ENCODE results near the gene C10orf53.

Gene C10orf53

DNA sequence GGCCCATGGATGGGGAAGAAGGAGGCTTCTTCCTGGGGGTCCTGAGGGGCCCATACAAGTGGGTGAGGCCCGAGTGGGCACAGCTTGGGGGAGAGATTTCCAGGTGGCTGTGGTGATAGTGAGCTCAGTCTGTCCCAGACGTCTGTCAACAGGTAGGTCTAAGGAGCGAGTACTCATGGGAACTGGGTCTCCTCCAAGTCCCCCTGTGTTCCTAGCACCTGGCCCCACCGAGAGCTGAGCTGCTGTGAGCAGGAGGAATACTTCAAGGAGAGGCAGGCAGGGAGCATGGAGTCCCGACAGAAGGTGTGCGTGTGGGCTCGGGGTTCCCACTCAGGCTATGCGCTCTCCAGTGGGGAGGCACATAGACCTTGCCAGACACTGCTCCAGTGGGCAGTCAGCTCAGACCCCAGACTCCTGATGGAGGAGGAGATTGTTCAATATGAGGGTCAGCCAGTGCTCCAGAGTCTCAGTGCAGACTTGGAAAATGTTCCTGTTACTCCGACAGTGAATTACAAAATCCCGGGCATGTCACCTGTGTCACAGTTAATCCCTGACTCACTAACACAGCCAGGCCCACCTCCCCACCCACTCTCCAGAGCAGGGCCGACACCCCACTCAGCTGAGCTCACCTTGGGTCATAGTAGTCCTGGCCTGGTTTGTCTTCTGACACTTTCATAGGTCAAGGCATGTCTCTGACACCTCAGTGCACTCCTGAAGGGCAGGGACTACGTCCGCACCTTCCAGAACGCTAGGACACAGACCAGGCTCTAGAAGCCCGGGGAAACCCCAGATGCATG lies 28.2 kb upstream of the C10orf53 start:
- H3K36me3 ChIP-seq (ENCODE audit: control insufficient read depth, low read length) = no peaks in the 10 kb centered on the region
- peaks cover 4% of the 10 kb centered on the region; the same call in 1 of the 2 replicates for H3F3A ChIP-seq (ENCODE audit: control insufficient read depth, insufficient read depth)
- H3K4me2 ChIP-seq (ENCODE audit: low read length) = 0 out of 2 replicates have a peak overlapping the region, but pooled peaks have one; percentile 80
- H3K27me3 ChIP-seq (ENCODE audit: control insufficient read depth, low read length) = no peaks in the 10 kb centered on the region
- H4K20me1 ChIP-seq (ENCODE audit: control insufficient read depth, insufficient read depth, low read depth, low read length) = no peaks in the 10 kb centered on the region
- no peak for TF ChIP-seq EZH2phosphoT487 (IDR thresholded peaks at IDR 0.05; ENCODE audit: borderline replicate concordance, low read length)
- TF ChIP-seq, protein P1, sequence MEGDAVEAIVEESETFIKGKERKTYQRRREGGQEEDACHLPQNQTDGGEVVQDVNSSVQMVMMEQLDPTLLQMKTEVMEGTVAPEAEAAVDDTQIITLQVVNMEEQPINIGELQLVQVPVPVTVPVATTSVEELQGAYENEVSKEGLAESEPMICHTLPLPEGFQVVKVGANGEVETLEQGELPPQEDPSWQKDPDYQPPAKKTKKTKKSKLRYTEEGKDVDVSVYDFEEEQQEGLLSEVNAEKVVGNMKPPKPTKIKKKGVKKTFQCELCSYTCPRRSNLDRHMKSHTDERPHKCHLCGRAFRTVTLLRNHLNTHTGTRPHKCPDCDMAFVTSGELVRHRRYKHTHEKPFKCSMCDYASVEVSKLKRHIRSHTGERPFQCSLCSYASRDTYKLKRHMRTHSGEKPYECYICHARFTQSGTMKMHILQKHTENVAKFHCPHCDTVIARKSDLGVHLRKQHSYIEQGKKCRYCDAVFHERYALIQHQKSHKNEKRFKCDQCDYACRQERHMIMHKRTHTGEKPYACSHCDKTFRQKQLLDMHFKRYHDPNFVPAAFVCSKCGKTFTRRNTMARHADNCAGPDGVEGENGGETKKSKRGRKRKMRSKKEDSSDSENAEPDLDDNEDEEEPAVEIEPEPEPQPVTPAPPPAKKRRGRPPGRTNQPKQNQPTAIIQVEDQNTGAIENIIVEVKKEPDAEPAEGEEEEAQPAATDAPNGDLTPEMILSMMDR (IDR thresholded peaks at IDR 0.05; ENCODE audit: low read depth, low read length, poor library complexity, severe bottlenecking) = no peak
- peaks cover 53% of the 10 kb centered on the region for H3K4me1 ChIP-seq (ENCODE audit: control insufficient read depth, low read length)
- H3K4me3 ChIP-seq (ENCODE audit: low read length) = no peak overlapping the region
- H3K9me3 ChIP-seq (ENCODE audit: control insufficient read depth, insufficient read depth, low read length) = no peaks in the 10 kb centered on the region
- no peaks in the 10 kb centered on the region for H3K9me2 ChIP-seq (replicated peaks; ENCODE audit: control insufficient read depth, low read length)
- no peaks in the 10 kb centered on the region for H3K79me2 ChIP-seq (ENCODE audit: control insufficient read depth, low read length)
- no peak overlapping the region; the same call in 1 of the 2 replicates for H3K27ac ChIP-seq (ENCODE audit: low read depth, low read length)

DNA sequence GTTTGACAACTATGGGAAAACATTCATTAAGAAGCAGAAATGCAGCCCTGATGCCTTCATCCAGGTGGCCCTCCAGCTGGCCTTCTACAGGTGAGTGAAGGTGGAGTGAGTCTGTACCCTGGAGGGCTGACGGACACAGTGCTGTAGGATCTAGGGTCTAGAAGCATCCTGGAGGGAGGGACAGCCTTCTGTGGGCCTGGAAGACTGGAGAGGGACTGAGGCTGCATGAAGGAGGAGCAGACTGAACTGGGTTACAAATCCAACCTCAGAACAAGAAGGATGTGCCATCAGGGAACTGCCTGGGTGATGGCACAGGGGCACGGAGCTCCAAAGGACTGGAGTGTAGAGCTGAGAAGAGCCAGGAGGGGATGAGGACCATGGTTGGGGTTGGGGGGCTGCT lies 27.5 kb upstream of the C10orf53 start:
- Histone ChIP-seq H3K9me3 (ENCODE audit: control insufficient read depth, insufficient read depth, low read length) (no peaks in the 10 kb centered on the region), H3K4me2 (ENCODE audit: low read length) (no peak overlapping the region), H3K4me1 (ENCODE audit: control insufficient read depth, low read length) (peaks cover 60% of the 10 kb centered on the region), H3K27me3 (ENCODE audit: control insufficient read depth, low read length) (no peaks in the 10 kb centered on the region), H3K79me2 (ENCODE audit: control insufficient read depth, low read length) (no peaks in the 10 kb centered on the region), H3K4me3 (ENCODE audit: low read length) (no peak overlapping the region), H3F3A (ENCODE audit: control insufficient read depth, insufficient read depth) (peaks cover 4% of the 10 kb centered on the region; the same call in 1 of the 2 replicates), H4K20me1 (ENCODE audit: control insufficient read depth, insufficient read depth, low read depth, low read length) (no peaks in the 10 kb centered on the region), H3K27ac (ENCODE audit: low read depth, low read length) (no peak overlapping the region), H3K9me2 (replicated peaks; ENCODE audit: control insufficient read depth, low read length) (no peaks in the 10 kb centered on the region), H3K36me3 (ENCODE audit: control insufficient read depth, low read length) (no peaks in the 10 kb centered on the region)
- TF ChIP-seq EZH2phosphoT487 (IDR thresholded peaks at IDR 0.05; ENCODE audit: borderline replicate concordance, low read length) = no peak
- TF ChIP-seq, protein P1 (IDR thresholded peaks at IDR 0.05; ENCODE audit: low read depth, low read length, poor library complexity, severe bottlenecking) = no peak

DNA sequence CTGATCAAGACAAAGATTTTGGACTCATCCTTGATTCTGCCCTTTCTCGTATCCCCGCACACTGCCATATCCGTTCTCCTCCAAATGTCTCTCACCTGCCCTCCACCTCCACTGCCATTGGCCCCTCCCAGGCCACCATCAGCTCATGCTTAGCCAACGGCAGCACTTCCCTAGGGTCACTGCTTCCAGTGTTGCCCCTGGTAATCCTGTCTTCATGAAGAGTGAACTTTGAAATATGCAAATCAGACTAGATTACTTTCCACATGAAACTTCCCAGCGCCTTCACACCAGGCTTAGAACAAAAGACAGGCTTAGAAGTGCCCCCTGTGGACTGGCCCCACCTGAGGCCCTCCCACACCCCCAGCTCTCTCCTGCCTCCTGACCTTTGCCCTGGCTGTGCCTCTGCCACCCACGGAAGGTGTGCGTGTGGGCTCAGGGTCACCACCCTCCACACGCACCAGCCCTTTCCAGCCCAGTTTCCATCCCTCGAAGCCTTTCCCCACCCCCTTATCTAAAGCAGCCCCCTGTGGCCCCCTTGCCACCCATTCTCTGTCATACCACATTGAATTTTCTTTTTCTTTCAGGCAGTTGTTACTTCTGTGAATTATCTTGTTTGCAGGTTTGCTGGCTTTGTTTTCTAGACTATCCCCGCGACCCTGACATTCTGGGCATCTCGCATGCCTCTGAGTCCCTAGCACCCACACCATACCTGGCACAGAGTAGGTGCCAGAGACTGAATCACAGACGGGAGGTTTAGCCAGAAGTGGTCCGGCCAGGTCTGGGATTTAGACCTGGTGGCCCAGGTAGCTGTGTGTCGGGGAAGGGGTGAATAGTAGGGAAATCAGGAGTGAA lies 26.8 kb upstream of the C10orf53 start:
- Histone ChIP-seq H3F3A (ENCODE audit: control insufficient read depth, insufficient read depth) (peaks cover 4% of the 10 kb centered on the region; the same call in 1 of the 2 replicates), H3K27ac (ENCODE audit: low read depth, low read length) (no peak overlapping the region), H3K4me2 (ENCODE audit: low read length) (no peak overlapping the region), H3K4me1 (ENCODE audit: control insufficient read depth, low read length) (peaks cover 60% of the 10 kb centered on the region), H3K36me3 (ENCODE audit: control insufficient read depth, low read length) (no peaks in the 10 kb centered on the region), H3K79me2 (ENCODE audit: control insufficient read depth, low read length) (no peaks in the 10 kb centered on the region), H3K9me2 (replicated peaks; ENCODE audit: control insufficient read depth, low read length) (no peaks in the 10 kb centered on the region), H3K27me3 (ENCODE audit: control insufficient read depth, low read length) (no peaks in the 10 kb centered on the region), H3K9me3 (ENCODE audit: control insufficient read depth, insufficient read depth, low read length) (no peaks in the 10 kb centered on the region), H4K20me1 (ENCODE audit: control insufficient read depth, insufficient read depth, low read depth, low read length) (no peaks in the 10 kb centered on the region), H3K4me3 (ENCODE audit: low read length) (no peak overlapping the region)
- TF ChIP-seq, protein P1 (IDR thresholded peaks at IDR 0.05; ENCODE audit: low read depth, low read length, poor library complexity, severe bottlenecking) = no peak
- TF ChIP-seq EZH2phosphoT487 (IDR thresholded peaks at IDR 0.05; ENCODE audit: borderline replicate concordance, low read length) = no peak

Data from DOHH2 (cell line).